HG02870 (cell line): ENCODE results near the gene ACAP3.

Experiments used
- ATAC-seq: cut with Tn5 transposase; IDR thresholded peaks from one replicate; pipeline ENCODE4 v1.9.1; 2021; ENCODE audit warnings: mild to moderate bottlenecking, moderate library complexity; ENCODE audit not compliant: unreplicated experiment

Gene ACAP3

GRCh38 chr1:1307923-1308755, at the start of gene ACAP3, which contains the start of gene PUSL1:
ACAP3 (minus strand) TSS chr1:1307930; CDS start chr1:1307815, 115 bp downstream.
PUSL1 (plus strand) TSS chr1:1308597; CDS start chr1:1308644, 47 bp downstream.
- ATAC-seq = peak; percentile 62

- ATAC-seq = no peak
Measured at GRCh38 chr1:1356796-1357401, 49.2 kb upstream of the ACAP3 start.

GRCh38 chr1:1356166-1356795, 48.6 kb upstream of the ACAP3 start:
- no peak for ATAC-seq

GRCh38 chr1:1355416-1355815, 47.7 kb upstream of the ACAP3 start:
- ATAC-seq = no peak

GRCh38 chr1:1354271-1355247, 46.8 kb upstream of the ACAP3 start:
- ATAC-seq = no peak

- ATAC-seq = no peak
Measured at GRCh38 chr1:1353389-1354151, 45.8 kb upstream of the ACAP3 start.

- no peak for ATAC-seq
Measured at GRCh38 chr1:1352786-1353388, 45.2 kb upstream of the ACAP3 start.

GRCh38 chr1:1351511-1352427, 44.0 kb upstream of the ACAP3 start:
- no peak for ATAC-seq

GRCh38 chr1:1349256-1350012, 41.7 kb upstream of the ACAP3 start, which contains the start of gene DVL1:
DVL1 (minus strand) TSS chr1:1349418; CDS start chr1:1349065, 353 bp downstream.
- peak; percentile 62 for ATAC-seq

- ATAC-seq = peak; percentile 21
Measured at GRCh38 chr1:1348420-1349255, 40.9 kb upstream of the ACAP3 start.

- no peak for ATAC-seq
Measured at GRCh38 chr1:1347663-1348419, 40.1 kb upstream of the ACAP3 start.

- no peak for ATAC-seq
Measured at GRCh38 chr1:1347026-1347595, 39.4 kb upstream of the ACAP3 start.

GRCh38 chr1:1346501-1346890, 38.8 kb upstream of the ACAP3 start:
- ATAC-seq = no peak

GRCh38 chr1:1345860-1346500, 38.2 kb upstream of the ACAP3 start:
- ATAC-seq = no peak

- no peak for ATAC-seq
Measured at GRCh38 chr1:1345384-1345783, 37.7 kb upstream of the ACAP3 start.
